Immature natural killer cell (primary cell): ENCODE data around the gene MEIS1. TPM values are rescaled to one million over a fixed set of nuclear protein-coding genes. Genes with fewer than 3 reads are reported as not detected.

Experiments used
- DNase-seq, 3 donors: peaks; one replicate each; pipeline ENCODE4 v3.0.0; 2022; ENCODE audit warnings: mixed read lengths in 1 of 3
- H3K27ac Mint-ChIP-seq, 6 donors: one replicate each; pipeline ENCODE4 v1.8.0; 2020; ENCODE audit warnings: mixed read lengths in 6 of 6, mild to moderate bottlenecking in 5 of 6, inconsistent platforms in 4 of 6, moderate library complexity in 3 of 6
- H3K27me3 Mint-ChIP-seq, 3 donors: one replicate each; pipeline ENCODE4 v1.8.0; 2020 to 2021; ENCODE audit warnings: low read depth in 3 of 3, mild to moderate bottlenecking in 3 of 3, mixed read lengths in 3 of 3, moderate library complexity in 3 of 3, inconsistent platforms in 1 of 3
- H3K36me3 Mint-ChIP-seq, 3 donors: one replicate each; pipeline ENCODE4 v1.8.0; 2020; ENCODE audit warnings: mixed read lengths in 3 of 3, inconsistent platforms in 2 of 3, mild to moderate bottlenecking in 2 of 3
- H3K4me1 Mint-ChIP-seq, 2 donors: one replicate each; pipeline ENCODE4 v1.8.0; 2020; ENCODE audit warnings: inconsistent platforms in 2 of 2, mild to moderate bottlenecking in 2 of 2, mixed read lengths in 2 of 2, moderate library complexity in 1 of 2
- H3K4me3 Mint-ChIP-seq, 5 donors: one replicate each; pipeline ENCODE4 v1.8.0; 2020; ENCODE audit warnings: mild to moderate bottlenecking in 5 of 5, mixed read lengths in 5 of 5, inconsistent platforms in 3 of 5, moderate library complexity in 3 of 5
- H3K9me3 Mint-ChIP-seq, 6 donors: one replicate each; pipeline ENCODE4 v1.8.0; 2020; ENCODE audit warnings: mild to moderate bottlenecking in 6 of 6, mixed read lengths in 6 of 6, inconsistent platforms in 4 of 6, moderate library complexity in 3 of 6
- polyA plus RNA-seq, 3 donors: library from polyadenylated mRNA; unstranded; fragments of 300-500 nt; fragmentation: Illumina TruSeq; gene quantifications; one replicate each; pipeline ENCODE4 v1.2.3, GENCODE V29; 2021

The MEIS1 gene
- polyA plus RNA-seq, 3 donors from 2014 or later: 1.3 to 1.7 TPM; not detected in 1

DNA sequence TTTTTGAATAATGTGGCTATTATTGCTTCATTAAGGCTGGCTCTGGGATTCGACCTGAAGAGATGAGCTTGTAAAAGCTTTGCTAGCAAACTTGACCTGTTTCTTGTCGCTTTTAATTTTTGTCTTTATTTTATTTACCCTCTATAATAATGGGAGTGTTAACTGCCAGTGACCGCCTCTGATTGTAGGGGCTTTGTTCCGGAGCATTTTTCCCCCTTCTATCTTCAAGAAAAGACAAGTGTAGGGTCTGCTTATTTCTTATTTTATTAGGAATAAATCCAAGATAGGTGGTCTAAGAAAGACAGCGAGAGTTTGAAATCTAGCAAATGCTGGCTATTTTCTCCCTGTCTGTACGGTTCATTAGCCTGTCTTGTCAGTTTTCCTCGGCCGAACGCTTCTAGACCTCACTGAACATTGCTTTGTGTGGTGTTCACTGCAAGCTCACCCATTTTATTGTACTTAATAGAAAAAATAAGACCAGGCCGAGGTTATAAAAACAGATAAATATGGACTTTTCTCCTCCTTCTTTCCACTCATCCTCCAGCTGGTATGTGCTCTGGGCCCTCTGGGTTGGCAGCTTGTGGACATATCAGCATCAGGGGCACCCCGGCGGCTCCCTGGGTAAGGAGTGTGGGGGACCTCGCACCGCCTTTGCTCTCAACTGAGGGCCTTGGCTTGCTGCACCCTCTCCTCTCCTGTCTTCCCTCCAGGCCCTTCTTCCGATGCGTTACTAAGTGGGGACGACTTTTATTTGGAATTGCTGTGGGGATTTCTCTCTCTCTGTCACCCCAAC is 8.5 kb downstream of the MEIS1 start:
- Mint-ChIP-seq H3K4me1 (peaks cover 8 to 13% of the 10 kb centered on the region in 2 donors), H3K27ac (no peak overlapping the region), H3K4me3 (no peak overlapping the region), H3K9me3 (peaks cover 0 to 4% (median 0%) of the 10 kb centered on the region in 6 donors), H3K36me3 (peaks cover 0 to 4% (median 4%) of the 10 kb centered on the region in 3 donors), H3K27me3 (peaks cover 19 to 32% (median 25%) of the 10 kb centered on the region in 3 donors)
- no peak for DNase-seq

DNA sequence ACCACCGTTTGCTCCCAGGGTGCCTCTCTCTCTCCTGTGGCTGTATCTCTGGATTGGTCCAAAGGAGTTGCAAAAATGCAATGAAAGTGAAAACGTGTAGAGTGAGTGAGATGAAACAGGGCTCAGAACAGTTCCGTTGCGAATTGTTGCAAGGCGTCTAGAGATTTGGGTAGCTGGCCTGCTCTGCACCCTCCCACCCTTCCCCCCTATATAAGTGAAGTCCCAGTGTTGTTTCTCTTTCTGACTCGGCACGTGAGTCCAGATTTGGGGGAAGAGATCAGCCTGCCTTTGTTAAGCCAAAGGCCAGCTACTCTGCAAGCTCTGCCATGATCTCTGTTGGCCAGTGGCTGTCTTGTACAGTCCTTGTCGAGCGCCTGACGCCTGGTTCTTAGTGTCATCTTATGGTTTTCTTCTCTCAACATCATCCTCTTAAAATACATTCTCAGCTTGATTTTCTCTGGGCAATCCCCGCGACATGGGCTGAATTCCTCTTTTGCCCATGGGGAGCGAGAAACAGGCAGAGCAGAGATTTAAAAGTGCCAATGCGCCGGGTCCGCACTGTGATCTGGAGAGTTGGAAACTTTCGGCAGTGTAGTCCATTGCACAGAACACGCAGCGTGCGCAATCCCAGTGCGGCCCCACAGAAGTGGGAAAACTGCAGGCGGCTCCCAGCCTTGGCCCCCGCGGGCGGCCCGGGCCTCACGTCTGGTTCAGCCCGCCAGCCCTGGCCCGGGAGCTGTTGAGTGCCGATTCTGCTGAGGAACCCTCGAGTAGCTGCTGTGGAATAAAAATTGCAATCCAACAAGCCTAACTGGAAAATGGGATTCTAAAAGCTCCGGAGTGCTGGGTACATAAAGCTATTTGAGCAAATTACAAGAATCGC is 9.3 kb downstream of the MEIS1 start:
- Mint-ChIP-seq H3K36me3 (peaks cover 0 to 4% (median 4%) of the 10 kb centered on the region in 3 donors), H3K9me3 (peaks cover 0 to 4% (median 0%) of the 10 kb centered on the region in 6 donors), H3K27ac (no peak overlapping the region), H3K27me3 (peaks cover 19 to 32% (median 25%) of the 10 kb centered on the region in 3 donors), H3K4me3 (peak overlapping the region in 1 of 5 donors; percentile 25), H3K4me1 (peaks cover 8 to 13% of the 10 kb centered on the region in 2 donors)
- DNase-seq: no peak

GRCh38 chr2:66445076-66445924 is 10.4 kb downstream of the MEIS1 start:
- Mint-ChIP-seq H3K4me1 (peaks cover under 1 to 3% of the 10 kb centered on the region in 2 donors), H3K9me3 (peaks cover 0 to 4% (median 0%) of the 10 kb centered on the region in 6 donors), H3K27me3 (peaks cover 14 to 28% (median 19%) of the 10 kb centered on the region in 3 donors), H3K4me3 (peak overlapping the region; percentile 10 to 69 (median 50)), H3K36me3 (peaks cover 0 to 4% (median 4%) of the 10 kb centered on the region in 3 donors), H3K27ac (no peak overlapping the region)
- DNase-seq: no peak

DNA sequence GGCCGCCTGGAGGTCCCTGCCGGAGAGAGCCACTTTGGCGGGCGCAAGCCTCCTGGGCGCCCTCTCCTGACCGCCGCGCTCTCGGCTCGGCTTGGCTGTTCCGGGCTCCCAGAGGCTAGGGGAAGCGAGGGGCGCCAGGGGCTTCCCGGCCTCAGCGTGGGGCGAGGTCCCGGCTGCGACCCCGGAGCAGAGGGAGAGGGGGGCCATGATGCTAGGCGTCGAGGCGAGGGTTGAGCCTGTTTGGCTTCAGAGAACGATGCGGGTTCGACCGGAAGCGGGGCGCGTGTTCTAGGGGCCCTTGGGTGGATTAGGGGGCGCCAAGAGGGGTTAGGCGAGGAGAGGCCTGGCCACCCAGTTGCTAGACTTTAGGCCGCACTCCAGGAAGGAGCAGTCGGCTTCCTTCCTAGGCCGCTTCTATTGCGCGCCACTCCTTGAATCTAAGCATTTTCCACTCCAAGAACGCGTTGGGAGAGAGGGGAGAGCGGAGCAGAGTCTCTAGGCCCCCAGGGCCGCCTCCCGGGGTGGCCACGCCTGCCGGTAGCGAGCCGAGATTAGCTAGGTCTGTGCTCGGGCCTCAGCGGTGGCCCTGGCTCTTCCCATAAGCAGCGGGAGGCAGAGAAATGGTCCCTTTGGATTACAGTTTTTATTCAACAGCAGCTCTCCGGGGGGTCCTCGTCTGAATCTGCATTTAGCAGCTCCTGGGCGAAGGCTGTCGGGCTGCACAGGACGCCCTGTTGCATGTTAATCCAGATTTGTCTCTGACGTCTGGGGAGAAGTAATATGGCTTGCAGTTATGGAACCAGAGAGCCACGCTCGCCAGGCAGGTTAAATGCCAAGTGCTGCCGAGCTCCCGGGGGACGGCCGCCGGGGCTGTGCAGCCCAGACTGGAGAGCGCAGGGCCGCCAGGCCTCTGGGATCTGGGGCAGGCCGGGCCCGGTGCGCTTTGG is 11.3 kb downstream of the MEIS1 start:
- Mint-ChIP-seq H3K27ac (no peak overlapping the region), H3K36me3 (peaks cover 0 to 4% (median 4%) of the 10 kb centered on the region in 3 donors), H3K27me3 (peaks cover 9 to 23% (median 15%) of the 10 kb centered on the region in 3 donors), H3K4me3 (peak overlapping the region in 3 of 5 donors; percentile 40 to 69 (median 44)), H3K4me1 (no peaks in the 10 kb centered on the region), H3K9me3 (peaks cover 0 to 4% (median 0%) of the 10 kb centered on the region in 6 donors)
- no peak for DNase-seq

DNA sequence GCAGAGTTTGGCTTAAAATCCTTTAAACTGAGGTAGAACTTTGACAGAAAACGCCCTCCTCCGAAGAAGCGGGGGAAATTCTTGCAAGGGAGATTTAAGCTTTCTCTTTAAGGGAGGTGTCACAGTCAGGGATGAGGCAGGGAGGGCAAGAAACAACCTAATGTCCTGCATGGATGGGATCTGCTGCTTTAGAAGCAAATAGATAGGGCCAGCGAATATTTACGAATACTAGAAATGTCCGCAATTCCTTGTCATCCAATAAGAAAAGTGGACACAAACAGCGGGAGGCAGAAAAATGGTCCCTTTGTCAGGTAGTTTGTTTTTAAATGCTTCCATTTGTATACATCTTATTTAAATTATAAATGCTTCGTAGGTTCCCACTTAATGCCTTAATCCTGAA is 12.0 kb downstream of the MEIS1 start:
- H3K4me3 Mint-ChIP-seq: no peak overlapping the region
- no peak for DNase-seq
- H3K36me3 Mint-ChIP-seq: peaks cover 0 to 4% (median 4%) of the 10 kb centered on the region in 3 donors
- no peaks in the 10 kb centered on the region for H3K4me1 Mint-ChIP-seq
- H3K9me3 Mint-ChIP-seq: peaks cover 0 to 4% (median 0%) of the 10 kb centered on the region in 6 donors
- peaks cover 8 to 18% (median 11%) of the 10 kb centered on the region in 3 donors for H3K27me3 Mint-ChIP-seq
- no peak overlapping the region for H3K27ac Mint-ChIP-seq

GRCh38 chr2:66447677-66448076 is 12.8 kb downstream of the MEIS1 start:
- Mint-ChIP-seq H3K27ac (no peak overlapping the region), H3K4me1 (no peaks in the 10 kb centered on the region), H3K4me3 (no peak overlapping the region), H3K9me3 (peaks cover 0 to 4% (median 0%) of the 10 kb centered on the region in 6 donors), H3K36me3 (peaks cover 0 to 4% (median 4%) of the 10 kb centered on the region in 3 donors), H3K27me3 (peaks cover 8 to 17% (median 11%) of the 10 kb centered on the region in 3 donors)
- DNase-seq: no peak

DNA sequence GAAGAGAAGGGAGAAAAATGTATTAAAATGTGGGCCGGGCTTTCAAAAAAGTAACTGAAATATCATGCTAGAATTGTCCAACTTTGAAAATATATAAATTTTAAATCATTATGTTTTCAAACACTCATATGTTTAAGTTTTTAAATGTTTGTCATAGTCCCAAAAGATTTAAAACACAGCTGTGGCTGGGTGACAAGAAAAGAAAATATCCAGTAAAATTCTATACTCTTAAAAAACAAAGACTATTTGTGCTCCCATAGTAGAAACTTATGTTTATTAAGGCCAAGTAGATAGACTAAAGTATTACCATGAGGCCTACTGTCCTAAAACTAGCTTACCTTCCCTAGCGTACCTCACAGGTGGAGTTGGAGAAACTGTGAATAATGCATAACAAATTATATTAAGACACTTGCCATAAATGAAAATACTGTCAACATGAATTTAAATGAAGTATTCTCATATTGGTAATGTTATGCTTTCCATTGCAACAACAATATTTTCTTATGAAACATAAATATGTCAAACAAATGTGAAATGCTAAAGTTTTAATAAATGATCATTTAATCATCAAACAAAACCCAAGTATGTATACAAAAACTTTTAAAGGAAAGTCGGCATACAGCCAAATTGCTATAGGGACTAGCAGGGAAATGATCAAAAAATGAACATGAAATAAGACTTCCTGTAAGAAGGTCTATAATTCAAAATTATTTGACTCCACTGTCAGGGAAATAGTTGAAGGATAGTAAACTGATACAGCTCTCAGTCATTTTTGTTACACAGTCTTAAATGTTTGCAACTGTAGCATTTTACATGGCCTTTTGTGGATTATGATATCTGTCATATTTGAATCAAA is 13.4 kb downstream of the MEIS1 start:
- Mint-ChIP-seq H3K27ac (no peak overlapping the region), H3K36me3 (peaks cover 0 to 4% (median 4%) of the 10 kb centered on the region in 3 donors), H3K4me3 (no peak overlapping the region), H3K4me1 (no peaks in the 10 kb centered on the region), H3K27me3 (peaks cover 8 to 12% (median 11%) of the 10 kb centered on the region in 3 donors), H3K9me3 (peaks cover 0 to 4% (median 0%) of the 10 kb centered on the region in 6 donors)
- DNase-seq: no peak

GRCh38 chr2:66452214-66452613 is 17.3 kb downstream of the MEIS1 start:
- DNase-seq: no peak
- Mint-ChIP-seq H3K9me3 (peaks cover 0 to 4% (median 0%) of the 10 kb centered on the region in 6 donors), H3K4me3 (no peak overlapping the region), H3K36me3 (no peaks in the 10 kb centered on the region), H3K27ac (no peak overlapping the region), H3K4me1 (no peaks in the 10 kb centered on the region), H3K27me3 (peaks cover 0 to 6% (median 3%) of the 10 kb centered on the region in 3 donors)

GRCh38 chr2:66452917-66453316 is 18.0 kb downstream of the MEIS1 start:
- DNase-seq: no peak
- Mint-ChIP-seq H3K9me3 (peaks cover 0 to 3% (median 0%) of the 10 kb centered on the region in 6 donors), H3K4me3 (no peak overlapping the region), H3K36me3 (no peaks in the 10 kb centered on the region), H3K27me3 (peaks cover 0 to 2% (median under 1%) of the 10 kb centered on the region in 3 donors), H3K4me1 (no peaks in the 10 kb centered on the region), H3K27ac (no peak overlapping the region)

- H3K4me1 Mint-ChIP-seq: no peaks in the 10 kb centered on the region
- H3K27me3 Mint-ChIP-seq: peaks cover 0 to 4% (median 0%) of the 10 kb centered on the region in 3 donors
- no peak overlapping the region for H3K27ac Mint-ChIP-seq
- no peak overlapping the region for H3K4me3 Mint-ChIP-seq
- H3K9me3 Mint-ChIP-seq: peaks cover 0 to 3% (median 0%) of the 10 kb centered on the region in 6 donors
- H3K36me3 Mint-ChIP-seq: no peaks in the 10 kb centered on the region
- no peak for DNase-seq
Measured at GRCh38 chr2:66455490-66455889, 20.6 kb downstream of the MEIS1 start.

DNA sequence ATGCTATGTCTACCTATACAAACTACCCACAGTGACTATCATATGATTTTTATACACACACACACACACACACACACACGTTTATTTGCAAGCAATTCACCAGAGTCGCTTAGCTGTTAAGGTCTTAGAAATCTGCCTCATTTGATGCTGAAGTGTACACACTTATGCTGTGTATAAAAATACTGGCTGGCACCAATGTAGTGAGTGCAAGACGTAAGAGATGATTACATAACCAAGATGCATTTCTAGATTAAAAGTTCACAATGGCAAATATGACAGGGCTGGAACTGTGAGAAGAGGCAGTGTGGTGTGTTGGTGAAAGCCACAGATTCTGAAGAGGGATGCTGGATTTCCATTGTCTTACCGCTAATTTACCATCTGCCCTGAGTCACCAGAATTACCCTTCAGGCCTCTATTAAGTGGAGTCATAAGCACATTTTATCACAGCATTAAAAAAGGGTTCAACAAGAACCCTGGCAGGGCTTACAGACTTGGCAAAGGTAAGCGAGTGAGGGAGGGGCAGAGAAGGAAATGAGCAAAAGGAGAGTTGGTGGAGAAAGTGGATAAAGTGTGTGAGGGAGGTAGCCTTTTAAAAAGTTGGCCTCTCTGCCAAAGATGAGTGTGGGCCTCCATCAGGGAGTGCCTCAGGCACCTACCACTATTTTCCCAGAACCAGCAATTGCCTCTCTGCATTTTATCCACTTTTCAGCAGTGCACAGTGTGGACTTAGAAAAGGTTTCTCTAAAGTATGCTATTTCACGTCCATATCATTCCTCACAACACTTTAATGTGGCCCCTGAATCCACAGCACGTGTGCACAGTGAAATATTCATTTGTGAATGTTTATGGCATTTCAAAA is 21.5 kb downstream of the MEIS1 start:
- Mint-ChIP-seq H3K4me1 (no peaks in the 10 kb centered on the region), H3K4me3 (no peak overlapping the region), H3K27me3 (peaks cover 0 to 4% (median 0%) of the 10 kb centered on the region in 3 donors), H3K36me3 (no peaks in the 10 kb centered on the region), H3K9me3 (peaks cover 0 to 3% (median 0%) of the 10 kb centered on the region in 6 donors), H3K27ac (no peak overlapping the region)
- no peak for DNase-seq
